DND-41 (cell line): ENCODE results near the gene MSANTD1.

ENCODE experiments used
- CTCF ChIP-seq: IDR thresholded peaks from 2 replicates; pipeline ENCODE4 v1.5.1; 2012; ENCODE audit warnings: borderline replicate concordance, low read length, moderate library complexity, mild to moderate bottlenecking; ENCODE audit not compliant: poor library complexity, severe bottlenecking; ENCODE audit errors: extremely low read depth
- EZH2 ChIP-seq: IDR thresholded peaks from 3 replicates; pipeline ENCODE4 v1.6.1; 2012; ENCODE audit warnings: borderline replicate concordance, low read depth, mild to moderate bottlenecking, moderate library complexity, low read length, inconsistent platforms; ENCODE audit not compliant: severe bottlenecking

- TF ChIP-seq CTCF (no peak), EZH2 (no peak)
Measured at GRCh38 chr4:3263053-3263875, 14.3 kb downstream of the MSANTD1 start.
